Measurements from ENCODE around the gene KIF18B.
"Not testable (repeated sequence)": the region's sequence is repeated elsewhere in the genome, so short reads cannot be mapped to it uniquely, and the experiment has no call there.

DNA sequence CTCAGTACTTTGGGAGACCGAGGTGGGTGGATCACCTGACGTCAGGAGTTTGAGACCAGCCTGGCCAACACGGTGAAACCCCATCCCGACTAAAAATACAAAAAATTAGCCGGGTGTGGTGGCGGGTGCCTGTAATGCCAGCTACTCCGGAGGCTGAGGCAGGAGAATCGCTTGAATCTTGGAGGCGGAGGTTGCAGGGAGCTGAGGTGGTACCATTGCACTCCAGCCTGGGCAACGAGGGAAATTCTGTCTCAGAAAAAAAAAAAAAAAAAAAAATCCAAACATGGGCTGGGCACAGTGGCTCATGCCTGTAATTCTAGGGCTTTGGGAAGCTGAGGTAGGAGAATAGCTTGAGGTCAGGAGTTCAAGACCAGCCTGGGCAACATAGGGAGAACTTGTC, 1.9 kb downstream of the KIF18B start:
- TF ChIP-seq EZH2 (IDR thresholded peaks at IDR 0.05; ENCODE audit: borderline replicate concordance, low read depth, low read length, severe bottlenecking); JUN (IDR thresholded peaks at IDR 0.05; ENCODE audit: borderline replicate concordance, insufficient read depth, insufficient read length, low read depth): not testable (repeated sequence)
- TF ChIP-seq, protein P1, sequence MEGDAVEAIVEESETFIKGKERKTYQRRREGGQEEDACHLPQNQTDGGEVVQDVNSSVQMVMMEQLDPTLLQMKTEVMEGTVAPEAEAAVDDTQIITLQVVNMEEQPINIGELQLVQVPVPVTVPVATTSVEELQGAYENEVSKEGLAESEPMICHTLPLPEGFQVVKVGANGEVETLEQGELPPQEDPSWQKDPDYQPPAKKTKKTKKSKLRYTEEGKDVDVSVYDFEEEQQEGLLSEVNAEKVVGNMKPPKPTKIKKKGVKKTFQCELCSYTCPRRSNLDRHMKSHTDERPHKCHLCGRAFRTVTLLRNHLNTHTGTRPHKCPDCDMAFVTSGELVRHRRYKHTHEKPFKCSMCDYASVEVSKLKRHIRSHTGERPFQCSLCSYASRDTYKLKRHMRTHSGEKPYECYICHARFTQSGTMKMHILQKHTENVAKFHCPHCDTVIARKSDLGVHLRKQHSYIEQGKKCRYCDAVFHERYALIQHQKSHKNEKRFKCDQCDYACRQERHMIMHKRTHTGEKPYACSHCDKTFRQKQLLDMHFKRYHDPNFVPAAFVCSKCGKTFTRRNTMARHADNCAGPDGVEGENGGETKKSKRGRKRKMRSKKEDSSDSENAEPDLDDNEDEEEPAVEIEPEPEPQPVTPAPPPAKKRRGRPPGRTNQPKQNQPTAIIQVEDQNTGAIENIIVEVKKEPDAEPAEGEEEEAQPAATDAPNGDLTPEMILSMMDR (IDR thresholded peaks at IDR 0.05; ENCODE audit: extremely low read depth in 1 of 2, insufficient read depth in 1 of 2, low read depth in 1 of 2, low read length in 2 of 2) = not testable (repeated sequence)

Measured in endothelial cell of umbilical vein (primary cell).